ENCODE measurements around the gene GSTM4.
"Not testable (repeated sequence)": the region's sequence is repeated elsewhere in the genome, so short reads cannot be mapped to it uniquely, and the experiment has no call there.

The GSTM4 gene

GRCh38 chr1:109657395-109657794 is 1.5 kb downstream of the GSTM4 start:
- Mint-ChIP-seq H3K4me1 (peaks cover 21% of the 10 kb centered on the region), H3K27ac (no peak overlapping the region), H3K9me3 (no peaks in the 10 kb centered on the region), H3K27me3 (peaks cover 32% of the 10 kb centered on the region), H3K4me3 (peak overlapping the region; percentile 40), H3K36me3 (no peaks in the 10 kb centered on the region)
- no peak for DNase-seq
- CTCF ChIA-PET, result no interaction called here

- CTCF ChIA-PET, result no interaction called here
- DNase-seq, result no peak
- Mint-ChIP-seq H3K4me3 (no peak overlapping the region), H3K27me3 (peaks cover 27% of the 10 kb centered on the region), H3K36me3 (no peaks in the 10 kb centered on the region), H3K27ac (no peak overlapping the region), H3K4me1 (peaks cover 21% of the 10 kb centered on the region), H3K9me3 (no peaks in the 10 kb centered on the region)
Observed at GRCh38 chr1:109657970-109658369, 2.1 kb downstream of the GSTM4 start.

GRCh38 chr1:109658533-109659042 is 2.7 kb downstream of the GSTM4 start:
- no peaks in the 10 kb centered on the region for H3K36me3 Mint-ChIP-seq
- no peak overlapping the region for H3K4me3 Mint-ChIP-seq
- H3K9me3 Mint-ChIP-seq, result no peaks in the 10 kb centered on the region
- peaks cover 23% of the 10 kb centered on the region for H3K27me3 Mint-ChIP-seq
- DNase-seq, result no peak
- H3K27ac Mint-ChIP-seq, result no peak overlapping the region
- CTCF ChIA-PET, result no interaction called here
- H3K4me1 Mint-ChIP-seq, result peaks cover 21% of the 10 kb centered on the region

GRCh38 chr1:109659145-109659544 is 3.2 kb downstream of the GSTM4 start:
- DNase-seq, result no peak
- Mint-ChIP-seq H3K27me3 (peaks cover 18% of the 10 kb centered on the region), H3K4me1 (peaks cover 21% of the 10 kb centered on the region), H3K4me3 (no peak overlapping the region), H3K36me3 (no peaks in the 10 kb centered on the region), H3K9me3 (no peaks in the 10 kb centered on the region), H3K27ac (no peak overlapping the region)
- CTCF ChIA-PET, result no interaction called here

GRCh38 chr1:109659997-109660690 is 4.2 kb downstream of the GSTM4 start:
- H3K9me3 Mint-ChIP-seq, result no peaks in the 10 kb centered on the region
- H3K4me3 Mint-ChIP-seq, result no peak overlapping the region
- no peak for DNase-seq
- peaks cover 14% of the 10 kb centered on the region for H3K4me1 Mint-ChIP-seq
- H3K27ac Mint-ChIP-seq, result no peak overlapping the region
- H3K36me3 Mint-ChIP-seq, result no peaks in the 10 kb centered on the region
- CTCF ChIA-PET, result interaction anchor here (2.4 to 3.3 kb wide), 2 partner anchors 20 to 324 kb away, joined by 6 to 13 read pairs; partner anchors contain the start of gene AHCYL1
- H3K27me3 Mint-ChIP-seq, result peaks cover 12% of the 10 kb centered on the region

- CTCF ChIA-PET, result interaction anchor here (2.4 to 3.3 kb wide), 2 partner anchors 20 to 324 kb away, joined by 6 to 13 read pairs; partner anchors contain the start of gene AHCYL1
- H3K27ac Mint-ChIP-seq, H3K36me3 Mint-ChIP-seq, H3K4me3 Mint-ChIP-seq, DNase-seq, H3K4me1 Mint-ChIP-seq, H3K9me3 Mint-ChIP-seq: not testable (repeated sequence)
- peaks cover 10% of the 10 kb centered on the region for H3K27me3 Mint-ChIP-seq
Observed at GRCh38 chr1:109660691-109661026, 4.8 kb downstream of the GSTM4 start.

- DNase-seq, result no peak
- Mint-ChIP-seq H3K9me3 (no peaks in the 10 kb centered on the region), H3K27me3 (peaks cover 5% of the 10 kb centered on the region), H3K27ac (no peak overlapping the region), H3K4me1 (peaks cover 3% of the 10 kb centered on the region), H3K36me3 (no peaks in the 10 kb centered on the region), H3K4me3 (no peak overlapping the region)
- CTCF ChIA-PET, result interaction anchor here (2.4 to 3.3 kb wide), 2 partner anchors 21 to 323 kb away, joined by 6 to 13 read pairs; partner anchors contain the start of gene AHCYL1
Observed at GRCh38 chr1:109661391-109661790, 5.5 kb downstream of the GSTM4 start.

- Mint-ChIP-seq H3K27me3 (peaks cover 3% of the 10 kb centered on the region), H3K27ac (no peak overlapping the region), H3K4me1 (peaks cover 14% of the 10 kb centered on the region), H3K36me3 (peaks cover 1% of the 10 kb centered on the region), H3K4me3 (no peak overlapping the region), H3K9me3 (no peaks in the 10 kb centered on the region)
- DNase-seq, result no peak
- CTCF ChIA-PET, result no interaction called here
Observed at GRCh38 chr1:109664671-109665070, 8.8 kb downstream of the GSTM4 start.

GRCh38 chr1:109667452-109668122 is 11.7 kb downstream of the GSTM4 start, which contains the start of gene GSTM2:
TSS of gene GSTM2 (plus strand) at chr1:109668057. CDS start at chr1:109668116, 59 bp downstream.
- CTCF ChIA-PET, result interaction anchor here (0.9 to 1.4 kb wide), 3 partner anchors 25 to 317 kb away, joined by 3 to 5 read pairs (median 3); partner anchors contain the start of gene AHCYL1
- Mint-ChIP-seq H3K9me3 (no peaks in the 10 kb centered on the region), H3K27ac (no peak within 1 kb of the TSS), H3K4me1 (peaks cover 31% of the 10 kb centered on the region), H3K27me3 (peaks cover 3% of the 10 kb centered on the region), H3K4me3 (peak within 1 kb of the TSS; percentile 66), H3K36me3 (peaks cover 3% of the 10 kb centered on the region)
- peak; percentile 91 for DNase-seq

GRCh38 chr1:109668123-109668775 is 12.3 kb downstream of the GSTM4 start:
- H3K27ac Mint-ChIP-seq, result no peak overlapping the region
- peaks cover 31% of the 10 kb centered on the region for H3K4me1 Mint-ChIP-seq
- H3K4me3 Mint-ChIP-seq, result peak overlapping the region; percentile 66
- no peaks in the 10 kb centered on the region for H3K9me3 Mint-ChIP-seq
- H3K36me3 Mint-ChIP-seq, result peaks cover 3% of the 10 kb centered on the region
- CTCF ChIA-PET, result interaction anchor here (0.9 to 1.9 kb wide), 5 partner anchors 18 to 316 kb away, joined by 3 to 9 read pairs (median 4); partner anchors contain the start of gene AHCYL1
- peaks cover 3% of the 10 kb centered on the region for H3K27me3 Mint-ChIP-seq
- DNase-seq, result no peak

GRCh38 chr1:109669246-109669948 is 13.5 kb downstream of the GSTM4 start:
- no peaks in the 10 kb centered on the region for H3K9me3 Mint-ChIP-seq
- CTCF ChIA-PET, result interaction anchor here (0.9 to 1.9 kb wide), 3 partner anchors 19 to 105 kb away, joined by 3 to 9 read pairs (median 4); no protein-coding TSS in a partner anchor
- peaks cover 3% of the 10 kb centered on the region for H3K36me3 Mint-ChIP-seq
- peak overlapping the region; percentile 40 for H3K4me3 Mint-ChIP-seq
- H3K27me3 Mint-ChIP-seq, result peaks cover 3% of the 10 kb centered on the region
- peaks cover 31% of the 10 kb centered on the region for H3K4me1 Mint-ChIP-seq
- H3K27ac Mint-ChIP-seq, result peak overlapping the region; percentile 15
- peak; percentile 27 for DNase-seq

- peaks cover 31% of the 10 kb centered on the region for H3K4me1 Mint-ChIP-seq
- H3K36me3 Mint-ChIP-seq, H3K9me3 Mint-ChIP-seq, H3K27me3 Mint-ChIP-seq, DNase-seq: not testable (repeated sequence)
- peak overlapping the region; percentile 15 for H3K27ac Mint-ChIP-seq
- CTCF ChIA-PET, result interaction anchor here (1.0 to 1.9 kb wide), 3 partner anchors 20 to 315 kb away, joined by 3 to 9 read pairs (median 5); partner anchors contain the start of gene AHCYL1
- H3K4me3 Mint-ChIP-seq, result peak overlapping the region; percentile 40
Observed at GRCh38 chr1:109669949-109670302, 14.0 kb downstream of the GSTM4 start.

GRCh38 chr1:109671067-109671466 is 15.2 kb downstream of the GSTM4 start:
- Mint-ChIP-seq H3K9me3 (no peaks in the 10 kb centered on the region), H3K27ac (no peak overlapping the region), H3K4me3 (no peak overlapping the region), H3K4me1 (peaks cover 31% of the 10 kb centered on the region), H3K36me3 (peaks cover 3% of the 10 kb centered on the region), H3K27me3 (peaks cover 3% of the 10 kb centered on the region)
- DNase-seq, result peak; percentile 25
- CTCF ChIA-PET, result interaction anchor here (1.3 to 1.6 kb wide), 2 partner anchors 30 to 314 kb away, joined by 5 read pairs; partner anchors contain the start of gene AHCYL1

Data from activated naive CD4-positive, alpha-beta T cell treated with anti-CD3 and anti-CD28 coated beads, Interleukin-2, amount 10 ng/mL, durations not matched to agents 7 days and 5 days (primary cell).